Smooth muscle cell (in vitro differentiated cells): ENCODE results near the gene HSD17B8. TPM values are rescaled to one million over a fixed set of nuclear protein-coding genes. Genes with fewer than 3 reads are reported as not detected.

Experiments
- DNase-seq: peaks from one replicate; lab custom pipeline; 2025; ENCODE audit not compliant: unreplicated experiment; lab: John Stamatoyannopoulos, UW
- H2AFZ ChIP-seq: fragments of 200-600 bp; sonication (generic); 2 replicates; pipeline ENCODE4 v1.6.0; 2016; ENCODE audit warnings: antibody characterized with exemption, low read depth, mild to moderate bottlenecking
- H3F3A ChIP-seq: fragments of 200-600 bp; sonication (generic); 2 replicates; pipeline ENCODE4 v1.6.0; 2017; ENCODE audit warnings: antibody characterized with exemption, low read depth
- H3K27ac ChIP-seq: fragments of 200-600 bp; sonication (generic); 2 replicates; pipeline ENCODE4 v1.5.1; 2016; ENCODE audit warnings: low read depth, mild to moderate bottlenecking
- H3K27me3 ChIP-seq: fragments of 200-600 bp; sonication (generic); 2 replicates; pipeline ENCODE4 v1.6.1; 2016; ENCODE audit warnings: low read depth, mild to moderate bottlenecking
- H3K36me3 ChIP-seq: fragments of 200-600 bp; sonication (generic); 2 replicates; pipeline ENCODE4 v1.5.1; 2016; ENCODE audit warnings: low read depth
- H3K4me1 ChIP-seq: fragments of 200-600 bp; sonication (generic); 2 replicates; pipeline ENCODE4 v1.5.1; 2016; ENCODE audit warnings: low read depth
- H3K4me2 ChIP-seq: fragments of 200-600 bp; sonication (generic); 2 replicates; pipeline ENCODE4 v1.6.0; 2016; ENCODE audit warnings: mild to moderate bottlenecking
- H3K4me3 ChIP-seq: fragments of 200-600 bp; sonication (generic); 2 replicates; pipeline ENCODE4 v1.5.1; 2016; ENCODE audit warnings: mild to moderate bottlenecking
- H3K79me2 ChIP-seq: fragments of 200-600 bp; sonication (generic); 2 replicates; pipeline ENCODE4 v1.6.0; 2016; ENCODE audit warnings: low read depth, mild to moderate bottlenecking
- H3K9ac ChIP-seq: fragments of 200-600 bp; sonication (generic); 2 replicates; pipeline ENCODE4 v1.6.0; 2016; ENCODE audit warnings: low read depth
- H3K9me3 ChIP-seq: fragments of 200-600 bp; sonication (generic); replicated peaks from 2 replicates; pipeline ENCODE4 v1.5.1; 2016; ENCODE audit warnings: low read depth
- H4K20me1 ChIP-seq: fragments of 200-600 bp; sonication (generic); 2 replicates; pipeline ENCODE4 v1.6.0; 2016; ENCODE audit warnings: low read depth
- WGBS: methylation state at CpG from one replicate; pipeline ENCODE4 v1.1.7; 2016; ENCODE audit warnings: low lambda C conversion rate; 5-methylcytosine and 5-hydroxymethylcytosine counted together
- polyA plus RNA-seq: library from polyadenylated mRNA; unstranded; fragments of >200 nt; fragmentation: Nextera tagmentation; extraction: Ambion mirVana; gene quantifications from 2 replicates; pipeline ENCODE4 v1.2.1, GENCODE V29; 2016
- total RNA-seq: library from RNA; depleted of rRNA; stranded (reverse); fragments of >200 nt; gene quantifications from 2 replicates; pipeline ENCODE4 v1.2.3, GENCODE V29; 2014
- TF ChIP-seq, protein P1 (sequence below): fragments of 200-600 bp; sonication (generic); IDR thresholded peaks from 2 replicates; pipeline ENCODE4 v1.5.1; 2017; ENCODE audit warnings: borderline replicate concordance, mild to moderate bottlenecking, antibody characterized with exemption; ENCODE audit not compliant: insufficient read depth, poor library complexity, severe bottlenecking

Gene HSD17B8
- total and polyA plus RNA-seq, 2 experiments from 2014 or later: 3.7 to 4.9 TPM

DNA sequence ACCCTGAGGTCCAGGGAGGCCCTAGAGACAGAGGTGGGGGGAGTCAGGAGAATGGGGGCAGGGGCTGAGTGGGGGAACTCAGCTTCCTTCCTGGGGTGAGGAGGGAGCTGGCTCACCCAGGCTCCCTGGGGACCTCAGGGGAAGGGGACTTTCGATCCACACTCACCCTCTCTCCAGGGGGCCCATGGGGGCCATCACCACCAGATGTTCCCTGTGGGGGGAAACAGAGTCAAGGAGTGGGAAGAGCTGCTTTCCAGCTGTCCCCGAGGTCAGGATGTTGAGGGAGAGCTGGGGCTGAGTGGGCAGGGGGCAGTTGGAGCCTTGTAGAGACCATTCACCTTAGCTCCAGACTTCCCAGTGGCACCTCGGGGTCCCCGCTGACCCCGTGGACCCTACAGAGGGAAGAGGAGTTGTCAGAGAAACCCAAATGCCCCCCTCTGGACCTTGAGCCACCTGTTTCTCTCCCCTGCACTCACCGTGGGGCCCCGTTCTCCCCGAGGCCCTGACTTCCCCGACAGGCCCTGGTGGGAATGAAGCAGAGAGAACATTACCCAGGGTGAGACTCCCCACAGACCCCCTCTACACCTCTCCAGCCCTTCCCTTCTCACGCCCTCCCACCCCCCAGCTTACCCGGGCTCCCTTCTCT, 30.8 kb upstream of the HSD17B8 start:
- no peak overlapping the region for H3K27ac ChIP-seq
- no peaks in the 10 kb centered on the region for H3K36me3 ChIP-seq
- no peaks in the 10 kb centered on the region for H3F3A ChIP-seq
- H3K4me3 ChIP-seq: no peak overlapping the region
- H2AFZ ChIP-seq: no peak overlapping the region
- no peaks in the 10 kb centered on the region for H3K79me2 ChIP-seq
- 75% methylated on average over 11 of the region's 11 CpGs for WGBS
- no peaks in the 10 kb centered on the region for H3K9me3 ChIP-seq
- H3K4me2 ChIP-seq: no peak overlapping the region
- TF ChIP-seq, protein P1, sequence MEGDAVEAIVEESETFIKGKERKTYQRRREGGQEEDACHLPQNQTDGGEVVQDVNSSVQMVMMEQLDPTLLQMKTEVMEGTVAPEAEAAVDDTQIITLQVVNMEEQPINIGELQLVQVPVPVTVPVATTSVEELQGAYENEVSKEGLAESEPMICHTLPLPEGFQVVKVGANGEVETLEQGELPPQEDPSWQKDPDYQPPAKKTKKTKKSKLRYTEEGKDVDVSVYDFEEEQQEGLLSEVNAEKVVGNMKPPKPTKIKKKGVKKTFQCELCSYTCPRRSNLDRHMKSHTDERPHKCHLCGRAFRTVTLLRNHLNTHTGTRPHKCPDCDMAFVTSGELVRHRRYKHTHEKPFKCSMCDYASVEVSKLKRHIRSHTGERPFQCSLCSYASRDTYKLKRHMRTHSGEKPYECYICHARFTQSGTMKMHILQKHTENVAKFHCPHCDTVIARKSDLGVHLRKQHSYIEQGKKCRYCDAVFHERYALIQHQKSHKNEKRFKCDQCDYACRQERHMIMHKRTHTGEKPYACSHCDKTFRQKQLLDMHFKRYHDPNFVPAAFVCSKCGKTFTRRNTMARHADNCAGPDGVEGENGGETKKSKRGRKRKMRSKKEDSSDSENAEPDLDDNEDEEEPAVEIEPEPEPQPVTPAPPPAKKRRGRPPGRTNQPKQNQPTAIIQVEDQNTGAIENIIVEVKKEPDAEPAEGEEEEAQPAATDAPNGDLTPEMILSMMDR: no peak
- no peaks in the 10 kb centered on the region for H3K4me1 ChIP-seq
- no peaks in the 10 kb centered on the region for H4K20me1 ChIP-seq
- DNase-seq: no peak
- no peaks in the 10 kb centered on the region for H3K27me3 ChIP-seq
- no peak overlapping the region for H3K9ac ChIP-seq

DNA sequence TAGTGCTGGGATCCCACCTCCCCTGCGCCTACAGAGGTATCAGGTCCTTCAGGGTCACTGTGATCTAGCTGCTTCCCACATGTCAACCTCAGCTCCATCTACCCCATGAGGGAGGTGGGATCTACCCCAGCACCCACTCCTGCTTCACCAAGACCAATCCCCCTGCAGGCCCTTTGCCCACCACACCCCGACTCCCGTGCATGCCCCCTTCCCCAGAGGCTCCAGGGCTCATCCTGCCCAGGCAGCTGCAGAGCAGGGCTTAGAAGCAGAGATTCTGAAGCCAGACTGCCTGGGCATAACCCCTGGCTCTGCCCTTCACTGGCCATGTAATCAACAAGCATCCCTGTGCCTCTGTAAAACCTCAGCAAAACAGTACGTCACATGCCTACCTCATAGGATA, 29.7 kb upstream of the HSD17B8 start:
- TF ChIP-seq, protein P1: no peak
- no peaks in the 10 kb centered on the region for H3K79me2 ChIP-seq
- H3K4me1 ChIP-seq: no peaks in the 10 kb centered on the region
- no peaks in the 10 kb centered on the region for H3F3A ChIP-seq
- H3K27me3 ChIP-seq: no peaks in the 10 kb centered on the region
- H3K9ac ChIP-seq: no peak overlapping the region
- H3K4me3 ChIP-seq: no peak overlapping the region
- WGBS: 85% methylated on average over 4 of the region's 4 CpGs
- no peaks in the 10 kb centered on the region for H3K9me3 ChIP-seq
- H4K20me1 ChIP-seq: no peaks in the 10 kb centered on the region
- H2AFZ ChIP-seq: no peak overlapping the region
- no peak for DNase-seq
- no peaks in the 10 kb centered on the region for H3K36me3 ChIP-seq
- H3K4me2 ChIP-seq: no peak overlapping the region
- H3K27ac ChIP-seq: no peak overlapping the region

DNA sequence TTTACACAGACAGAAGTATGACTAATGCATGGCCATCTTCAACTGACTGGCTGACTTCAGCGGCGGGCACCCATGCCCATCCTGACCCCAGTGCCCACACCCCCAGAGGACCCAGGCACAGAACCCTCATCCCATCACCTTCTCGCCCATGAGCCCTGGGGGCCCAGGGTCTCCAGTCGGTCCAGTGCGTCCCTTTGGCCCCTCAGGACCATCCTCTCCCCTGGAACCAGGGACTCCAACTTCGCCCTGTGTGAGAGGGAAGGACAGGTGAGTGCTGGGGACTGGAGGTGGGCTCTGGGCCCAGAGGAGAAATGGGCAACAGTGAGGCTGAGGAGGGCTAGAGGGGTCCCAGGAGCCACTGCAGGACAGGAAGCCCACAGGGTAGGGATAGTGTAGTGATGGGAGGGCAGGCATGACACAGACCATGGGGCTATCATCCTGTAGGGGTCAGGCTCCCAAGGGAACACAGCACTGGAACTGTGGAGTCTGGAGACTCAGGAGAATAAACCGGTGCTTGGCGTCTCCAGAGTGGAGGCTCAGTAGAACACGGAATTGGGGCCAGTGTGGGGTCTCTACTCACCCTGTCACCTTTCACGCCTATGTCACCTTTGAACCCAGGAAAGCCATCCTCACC, 28.9 kb upstream of the HSD17B8 start:
- H3K79me2 ChIP-seq: no peaks in the 10 kb centered on the region
- DNase-seq: no peak
- H3K4me2 ChIP-seq: no peak overlapping the region
- H2AFZ ChIP-seq: no peak overlapping the region
- no peaks in the 10 kb centered on the region for H4K20me1 ChIP-seq
- H3K4me1 ChIP-seq: no peaks in the 10 kb centered on the region
- TF ChIP-seq, protein P1: no peak
- 86% methylated on average over 10 of the region's 10 CpGs for WGBS
- H3K9ac ChIP-seq: no peak overlapping the region
- H3K27ac ChIP-seq: no peak overlapping the region
- no peaks in the 10 kb centered on the region for H3K27me3 ChIP-seq
- H3K36me3 ChIP-seq: no peaks in the 10 kb centered on the region
- H3F3A ChIP-seq: no peaks in the 10 kb centered on the region
- H3K9me3 ChIP-seq: no peaks in the 10 kb centered on the region
- H3K4me3 ChIP-seq: no peak overlapping the region

DNA sequence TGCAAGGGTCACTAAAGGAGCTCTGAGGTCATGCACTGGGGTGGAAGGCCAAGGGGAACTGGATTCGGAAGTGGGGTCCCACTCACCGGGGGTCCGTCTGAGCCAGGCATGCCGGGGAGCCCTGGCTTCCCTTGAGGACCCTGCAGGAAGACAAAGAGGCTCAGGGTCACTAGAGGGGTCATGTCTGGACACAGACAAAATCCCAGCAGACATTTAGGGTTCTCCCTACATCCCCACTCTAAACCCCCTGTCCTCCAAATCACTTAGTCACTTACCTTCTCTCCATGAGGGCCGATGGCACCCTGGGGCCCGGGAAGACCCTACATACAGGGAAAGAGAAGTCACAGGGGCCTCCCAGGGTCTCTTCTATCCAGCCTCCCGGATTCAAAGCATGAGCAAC, 27.5 kb upstream of the HSD17B8 start:
- H3K4me1 ChIP-seq: no peaks in the 10 kb centered on the region
- H4K20me1 ChIP-seq: no peaks in the 10 kb centered on the region
- H3K79me2 ChIP-seq: no peaks in the 10 kb centered on the region
- no peaks in the 10 kb centered on the region for H3K36me3 ChIP-seq
- no peak overlapping the region for H3K4me3 ChIP-seq
- H3K9ac ChIP-seq: no peak overlapping the region
- no peak overlapping the region for H3K27ac ChIP-seq
- TF ChIP-seq, protein P1: no peak
- no peaks in the 10 kb centered on the region for H3K27me3 ChIP-seq
- 92% methylated on average over 7 of the region's 7 CpGs for WGBS
- no peak for DNase-seq
- H3K9me3 ChIP-seq: no peaks in the 10 kb centered on the region
- no peak overlapping the region for H3K4me2 ChIP-seq
- H2AFZ ChIP-seq: no peak overlapping the region
- H3F3A ChIP-seq: no peaks in the 10 kb centered on the region
